Measurements from ENCODE around the gene PLCD1.

Gene PLCD1

GRCh38 chr3:38019658-38020341 lies 9.6 kb downstream of the PLCD1 start:
- DNase-seq (ENCODE audit: low read depth), result no peak
- TF ChIP-seq CTCF (conservative IDR thresholded peaks at IDR 0.05; ENCODE audit: low read length), result no peak
- no peak overlapping the region for H3K4me3 ChIP-seq (ENCODE audit: low read length)

- TF ChIP-seq CTCF (conservative IDR thresholded peaks at IDR 0.05; ENCODE audit: low read length), result no peak
- no peak overlapping the region for H3K4me3 ChIP-seq (ENCODE audit: low read length)
- no peak for DNase-seq (ENCODE audit: low read depth)
These were observed 10.9 kb downstream of the PLCD1 start for GRCh38 chr3:38018296-38019266.

- no peak for DNase-seq (ENCODE audit: low read depth)
- H3K4me3 ChIP-seq (ENCODE audit: low read length), result no peak overlapping the region
- TF ChIP-seq CTCF (conservative IDR thresholded peaks at IDR 0.05; ENCODE audit: low read length), result no peak
These were observed 11.8 kb downstream of the PLCD1 start for GRCh38 chr3:38017445-38018295.

- no peak for TF ChIP-seq CTCF (conservative IDR thresholded peaks at IDR 0.05; ENCODE audit: low read length)
- no peak overlapping the region for H3K4me3 ChIP-seq (ENCODE audit: low read length)
- no peak for DNase-seq (ENCODE audit: low read depth)
These were observed 12.5 kb downstream of the PLCD1 start for GRCh38 chr3:38016847-38017444.

- no peak for DNase-seq (ENCODE audit: low read depth)
- H3K4me3 ChIP-seq (ENCODE audit: low read length), result no peak overlapping the region
- TF ChIP-seq CTCF (conservative IDR thresholded peaks at IDR 0.05; ENCODE audit: low read length), result no peak
These were observed 13.0 kb downstream of the PLCD1 start for GRCh38 chr3:38016410-38016809.

- DNase-seq (ENCODE audit: low read depth), result no peak
- no peak overlapping the region for H3K4me3 ChIP-seq (ENCODE audit: low read length)
- TF ChIP-seq CTCF (conservative IDR thresholded peaks at IDR 0.05; ENCODE audit: low read length), result no peak
These were observed 13.5 kb downstream of the PLCD1 start for GRCh38 chr3:38015984-38016383.

Data from AG10803 (cell line).